K562 (cell line): ENCODE measurements around the gene SLC35A2. TPM values are rescaled to one million over a fixed set of nuclear protein-coding genes. Genes with fewer than 3 reads are reported as not detected.

Source experiments
- ATAC-seq: fragments of 200-7000 bp; cut with Tn5 transposase; 3 replicates; pipeline ENCODE4 v1.9.1; 2020; ENCODE audit warnings: moderate library complexity
- BruUV-seq: library from RNA; stranded (reverse); fragments of 400-500 nt; replicated peaks from 2 replicates; lab custom pipeline; 2021; lab: Mats Ljungman, UMichigan
- CTCF ChIA-PET: fragments of 300-600 bp; formaldehyde crosslinking; extraction: SDS; loops from one replicate; lab custom pipeline; 2021; ENCODE audit warnings: low intra/inter-chr PET ratio; lab: Yijun Ruan, JAX
- POLR2A ChIA-PET: fragments of 300-600, 350-650 bp; sonication (Branson Sonifier 250); formaldehyde crosslinking; extraction: SDS; loops from one replicate; lab custom pipeline; 2021; ENCODE audit warnings: antibody characterized with exemption, inconsistent platforms; lab: Yijun Ruan, JAX
- DNase-seq, 4 experiments: peaks; one replicate each; pipeline versions ENCODE4 v3.0.0 to v3.0.0-alpha.2; 2011 to 2018; ENCODE audit warnings: low spot score in 3 of 4, mixed read lengths in 3 of 4; ENCODE audit errors: extremely low read depth in 1 of 4
- FAIRE-seq: peaks from 2 replicates; lab custom pipeline; 2011; peaks lifted over from hg19 to GRCh38; lab: Jason Lieb, UNC
- H2AFZ ChIP-seq: 2 replicates; pipeline ENCODE4 v1.6.0; 2011; ENCODE audit warnings: low read depth, low read length, control low read depth, inconsistent platforms
- H3K27ac ChIP-seq: fragments of 200-600 bp; 3 replicates; pipeline ENCODE4 v1.8.0; 2011; ENCODE audit warnings: low read depth, mild to moderate bottlenecking, control low read depth, inconsistent platforms, low read length, moderate library complexity, mixed read lengths; ENCODE audit errors: extremely low read depth
- H3K27me3 ChIP-seq, 2 experiments: fragments of 300-600 bp in 1 of 2; 2 replicates in 1 of 2; 3 replicates in 1 of 2; pipeline versions ENCODE4 v1.6.0 to v1.8.0; 2011; ENCODE audit warnings: inconsistent platforms in 2 of 2, low read length in 2 of 2, mild to moderate bottlenecking in 1 of 2, mixed read lengths in 1 of 2, moderate library complexity in 1 of 2; ENCODE audit not compliant: control insufficient read depth in 2 of 2, insufficient read depth in 2 of 2
- H3K36me3 ChIP-seq: fragments of 300-600 bp; 3 replicates; pipeline ENCODE4 v1.8.0; 2011; ENCODE audit warnings: mild to moderate bottlenecking, low read length, inconsistent platforms; ENCODE audit not compliant: control insufficient read depth, insufficient read depth
- H3K4me1 ChIP-seq, 2 experiments: fragments of 200-600 bp in 1 of 2; replicated peaks in 1 of 2; 2 replicates in 1 of 2; 3 replicates in 1 of 2; pipeline versions ENCODE4 v1.5.1 to v1.8.0; 2011; ENCODE audit warnings: inconsistent platforms in 2 of 2, low read length in 2 of 2, mild to moderate bottlenecking in 1 of 2, mixed read lengths in 1 of 2, moderate library complexity in 1 of 2; ENCODE audit not compliant: control insufficient read depth in 2 of 2, insufficient read depth in 2 of 2
- H3K4me2 ChIP-seq: 2 replicates; pipeline ENCODE4 v1.6.1; 2011; ENCODE audit warnings: low read length, control low read depth, inconsistent platforms, mixed read lengths; ENCODE audit not compliant: insufficient read depth
- H3K4me3 ChIP-seq: fragments of 200-600 bp; sonication (generic), shearing (Covaris generic); 2 replicates; pipeline ENCODE4 v1.5.1; 2016; ENCODE audit warnings: control low read depth, inconsistent platforms
- H3K79me2 ChIP-seq: fragments of 200-600 bp; 3 replicates; pipeline ENCODE4 v1.8.0; 2011; ENCODE audit warnings: low read length, inconsistent platforms; ENCODE audit not compliant: control insufficient read depth, insufficient read depth
- H3K9ac ChIP-seq, 2 experiments: 2 replicates each; pipeline versions ENCODE4 v1.6.0 to v1.6.1; 2011; ENCODE audit warnings: low read depth in 2 of 2, low read length in 2 of 2, control low read depth in 1 of 2, inconsistent platforms in 1 of 2, mild to moderate bottlenecking in 1 of 2, mixed read lengths in 1 of 2; ENCODE audit not compliant: insufficient read depth in 1 of 2
- H3K9me1 ChIP-seq: one replicate; pipeline ENCODE4 v1.6.0; 2011; ENCODE audit warnings: inconsistent platforms, mild to moderate bottlenecking, low read length, moderate library complexity; ENCODE audit not compliant: control insufficient read depth, insufficient read depth
- H3K9me3 ChIP-seq: replicated peaks from 2 replicates; pipeline ENCODE4 v1.5.1; 2011; ENCODE audit warnings: low read depth, low read length, inconsistent platforms; ENCODE audit not compliant: control insufficient read depth, insufficient read depth
- H4K20me1 ChIP-seq: replicated peaks from 2 replicates; pipeline ENCODE4 v1.6.1; 2011; ENCODE audit warnings: low read length, inconsistent platforms, mixed read lengths; ENCODE audit not compliant: control insufficient read depth, insufficient read depth
- ARID1B ChIP-seq: fragments of 450-650 bp; IDR thresholded peaks from 2 replicates; pipeline ENCODE4 v1.6.1; 2016; ENCODE audit warnings: antibody characterized with exemption, mild to moderate bottlenecking, inconsistent platforms
- POLR2A ChIP-seq: fragments of 450-650 bp; conservative IDR thresholded peaks from 2 replicates; pipeline ENCODE4 v1.6.1; 2016
- RBFOX2 ChIP-seq: fragments of 200-400 bp; formaldehyde crosslinking; IDR thresholded peaks from 2 replicates; pipeline ENCODE4 v1.6.1; 2017; ENCODE audit warnings: low read depth, mild to moderate bottlenecking, low read length, moderate library complexity
- ZNF586 ChIP-seq: fragments of 450-650 bp; formaldehyde crosslinking; conservative IDR thresholded peaks from 2 replicates; pipeline ENCODE4 v1.4.0; 2020; ENCODE audit warnings: mild to moderate bottlenecking, moderate library complexity
- ZNF75A ChIP-seq: fragments of 450-650 bp; formaldehyde crosslinking; IDR thresholded peaks from 2 replicates; pipeline ENCODE4 v1.4.0; 2020; ENCODE audit warnings: mild to moderate bottlenecking
- WGBS: fragments of 100-300 bp; shearing (Covaris generic); methylation state at CpG from one replicate; pipeline ENCODE4 v1.1.6; 2016; ENCODE audit warnings: low coverage, mixed read lengths; ENCODE audit not compliant: insufficient coverage; ENCODE audit errors: missing lambda C conversion rate; 5-methylcytosine and 5-hydroxymethylcytosine counted together
- in situ Hi-C: fragments of 300-500 bp; cut with MboI; formaldehyde crosslinking; loops from 4 replicates; pipeline ENCODE4 v1.15.0; 2018; ENCODE audit warnings: inconsistent platforms, mixed read lengths
- intact Hi-C: fragments of 100-400 bp; cut with micrococcal nuclease; formaldehyde crosslinking; loops from 2 replicates; pipeline ENCODE4 v1.14.2; 2022
- polyA plus RNA-seq, 8 experiments: library from polyadenylated mRNA; depleted of rRNA in 4 of 8; stranded (reverse) in 5 of 8; unstranded in 3 of 8; fragments of >200 nt; fragmentation: Nextera tagmentation in 2 of 8; fragmentation: Illumina TruSeq in 1 of 8; extraction: Ambion mirVana in 2 of 8; extraction: Trizol in 1 of 8; gene quantifications; 2 replicates each; pipeline versions ENCODE4 v1.2.1 to v1.2.3, GENCODE V29; 2011 to 2014; ENCODE audit warnings: inconsistent platforms in 1 of 8, missing spikeins in 1 of 8
- total RNA-seq, 7 experiments: library from RNA; depleted of rRNA in 6 of 7; stranded (reverse); fragments of >200 nt in 6 of 7; fragmentation: Illumina TruSeq in 2 of 7; extraction: Trizol in 2 of 7; gene quantifications; 2 replicates each; pipeline versions ENCODE4 v1.2.1 to v1.2.3, GENCODE V29; 2011 to 2021; ENCODE audit warnings: low replicate concordance in 1 of 7
- TF ChIP-seq, protein P1 (sequence below): sonication (generic); formaldehyde crosslinking; IDR thresholded peaks from 2 replicates; pipeline ENCODE4 v1.8.0; 2022; ENCODE audit warnings: mild to moderate bottlenecking, missing genetic modification reagents

SLC35A2 gene
- total and polyA plus RNA-seq, 9 of the 15 experiments (the other 6 are each of a cell fraction or from before 2014, with no cell fraction given) = 3.3 to 38.9 (median 20.0) TPM

DNA sequence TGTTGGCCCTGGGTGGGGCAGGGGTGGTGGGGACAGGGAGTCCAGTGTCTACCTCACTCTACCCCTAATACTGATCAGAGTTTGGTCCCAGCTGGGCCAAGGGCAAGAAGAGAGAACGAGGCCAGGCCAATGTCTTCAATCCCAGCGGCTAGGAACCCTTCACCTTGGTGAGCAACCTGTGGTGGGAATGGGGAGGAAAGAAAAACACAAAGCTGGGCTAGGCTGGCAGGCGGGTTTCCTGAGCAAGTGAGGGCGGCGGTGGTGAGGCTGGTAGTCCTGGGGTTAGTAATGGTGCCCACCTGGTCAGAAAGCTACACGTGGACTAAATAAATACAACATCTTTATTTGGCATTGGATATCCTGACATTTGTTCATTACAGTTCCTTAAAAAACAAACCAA, 8.2 kb downstream of the SLC35A2 start:
- WGBS = 78% methylated on average over 5 of the region's 6 CpGs
- no peaks in the 10 kb centered on the region for H3K9me3 ChIP-seq
- ChIA-PET CTCF (no interaction called here), POLR2A (interaction anchor here (0.6 to 1.4 kb wide), 3 partner anchors 8 to 149 kb away, joined by 3 to 5 read pairs (median 3); partner anchors contain the start of gene SLC35A2)
- H3K9ac ChIP-seq = no peak overlapping the region
- BruUV-seq = no TSS peak
- no peaks in the 10 kb centered on the region; the same call in 1 of the 2 replicates for H4K20me1 ChIP-seq
- no peak overlapping the region for H3K27ac ChIP-seq
- ATAC-seq = peak; percentile 5; the same call in 2 of the 3 replicates
- H3K4me1 ChIP-seq = peaks cover 7 to 23% of the 10 kb centered on the region in 2 experiments; a peak in 2 of 5 replicates
- TF ChIP-seq ZNF586 (CRISPR knock-in tag) (no peak), ZNF75A (no peak), POLR2A (peak; percentile 15; the same call in 1 of the 2 replicates)
- TF ChIP-seq, protein P1, sequence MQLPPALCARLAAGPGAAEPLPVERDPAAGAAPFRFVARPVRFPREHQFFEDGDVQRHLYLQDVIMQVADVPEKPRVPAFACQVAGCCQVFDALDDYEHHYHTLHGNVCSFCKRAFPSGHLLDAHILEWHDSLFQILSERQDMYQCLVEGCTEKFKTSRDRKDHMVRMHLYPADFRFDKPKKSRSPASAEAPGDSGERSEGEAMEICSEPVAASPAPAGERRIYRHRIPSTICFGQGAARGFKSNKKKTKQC (CRISPR knock-in tag) = no peak
- H3K9me1 ChIP-seq = no peaks in the 10 kb centered on the region
- H3K4me3 ChIP-seq = no peak overlapping the region
- intact Hi-C loops (no loop called here), in situ Hi-C loops (no loop called here)
- H2AFZ ChIP-seq = no peak overlapping the region
- no peak for DNase-seq
- peaks cover 71% of the 10 kb centered on the region for H3K36me3 ChIP-seq
- H3K4me2 ChIP-seq = no peak overlapping the region
- no peak for FAIRE-seq
- no peaks in the 10 kb centered on the region for H3K27me3 ChIP-seq
- peaks cover 24% of the 10 kb centered on the region for H3K79me2 ChIP-seq

DNA sequence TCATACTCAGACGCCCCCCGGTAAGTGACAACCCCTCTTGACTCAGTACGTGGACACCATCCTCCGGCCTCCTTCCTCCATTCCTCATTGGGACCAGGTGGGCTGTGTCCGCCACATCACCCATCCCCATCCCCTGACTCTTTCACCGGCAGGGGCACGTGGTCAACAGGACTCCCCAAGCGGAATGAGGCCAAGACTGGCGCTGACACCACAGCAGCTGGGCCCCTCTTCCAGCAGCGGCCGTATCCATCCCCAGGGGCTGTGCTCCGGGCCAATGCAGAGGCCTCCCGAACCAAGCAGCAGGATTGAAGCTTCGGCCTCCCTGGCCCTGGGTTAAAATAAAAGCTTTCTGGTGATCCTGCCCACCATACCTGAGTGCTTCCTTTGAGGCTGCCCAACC, 8.7 kb downstream of the SLC35A2 start:
- ChIA-PET CTCF (no interaction called here), POLR2A (interaction anchor here (0.6 to 1.4 kb wide), 3 partner anchors 9 to 11 kb away, joined by 3 to 6 read pairs (median 5); partner anchors contain the start of gene SLC35A2)
- Histone ChIP-seq H3K4me2 (no peak overlapping the region), H3K9me3 (no peaks in the 10 kb centered on the region), H3K4me3 (no peak overlapping the region), H2AFZ (no peak overlapping the region), H3K9ac (peak overlapping the region in 1 of 2 experiments; percentile 17; a peak in 1 of 4 replicates), H3K36me3 (peaks cover 70% of the 10 kb centered on the region), H3K79me2 (peaks cover 26% of the 10 kb centered on the region), H3K27ac (no peak overlapping the region), H4K20me1 (no peaks in the 10 kb centered on the region; the same call in 1 of the 2 replicates), H3K4me1 (peaks cover 7 to 23% of the 10 kb centered on the region in 2 experiments; a peak in 2 of 5 replicates), H3K9me1 (no peaks in the 10 kb centered on the region), H3K27me3 (no peaks in the 10 kb centered on the region)
- WGBS = 98% methylated on average over 8 of the region's 14 CpGs
- no TSS peak for BruUV-seq
- no peak for TF ChIP-seq ARID1B
- TF ChIP-seq RBFOX2 = peak; percentile 52
- TF ChIP-seq POLR2A = peak; percentile 16; the same call in 1 of the 2 replicates
- intact Hi-C loops = no loop called here
- in situ Hi-C loops = no loop called here
- no peak for FAIRE-seq
- DNase-seq = no peak
- no peak for ATAC-seq
